ENCODE results near the gene NPAS3. TPM values are rescaled to one million over a fixed set of nuclear protein-coding genes. Genes with fewer than 3 reads are reported as not detected.

The NPAS3 gene
- total RNA-seq, 1 donor from 2014 or later, result 5.2 TPM

GRCh38 chr14:33699300-33699983 lies 760.8 kb downstream of the NPAS3 start:
- no peak for DNase-seq (ENCODE audit: low spot score in 2 of 2, unreplicated experiment in 2 of 2)
- H3K4me3 Mint-ChIP-seq, result no peak overlapping the region
- H3K36me3 Mint-ChIP-seq, result no peaks in the 10 kb centered on the region
- H3K27ac Mint-ChIP-seq, result no peak overlapping the region
- H3K9me3 Mint-ChIP-seq, result no peaks in the 10 kb centered on the region
- no peak for TF ChIP-seq CTCF (IDR thresholded peaks at IDR 0.05; ENCODE audit: unreplicated experiment)
- H3K4me1 Mint-ChIP-seq, result peaks cover 9% of the 10 kb centered on the region
- peaks cover 50% of the 10 kb centered on the region for H3K27me3 Mint-ChIP-seq (ENCODE audit: low read depth)

- no peak overlapping the region for H3K27ac Mint-ChIP-seq
- no peak for DNase-seq (ENCODE audit: low spot score in 2 of 2, unreplicated experiment in 2 of 2)
- H3K9me3 Mint-ChIP-seq, result no peaks in the 10 kb centered on the region
- no peak for TF ChIP-seq CTCF (IDR thresholded peaks at IDR 0.05; ENCODE audit: unreplicated experiment)
- no peaks in the 10 kb centered on the region for H3K36me3 Mint-ChIP-seq
- peaks cover 51% of the 10 kb centered on the region for H3K27me3 Mint-ChIP-seq (ENCODE audit: low read depth)
- no peak overlapping the region for H3K4me3 Mint-ChIP-seq
- peaks cover 9% of the 10 kb centered on the region for H3K4me1 Mint-ChIP-seq
These were observed 761.4 kb downstream of the NPAS3 start for GRCh38 chr14:33700052-33700451.

GRCh38 chr14:33702293-33702692 lies 763.6 kb downstream of the NPAS3 start:
- Mint-ChIP-seq H3K4me3 (no peak overlapping the region), H3K9me3 (no peaks in the 10 kb centered on the region), H3K36me3 (no peaks in the 10 kb centered on the region), H3K27me3 (ENCODE audit: low read depth) (peaks cover 54% of the 10 kb centered on the region), H3K27ac (no peak overlapping the region), H3K4me1 (peaks cover 9% of the 10 kb centered on the region)
- DNase-seq (ENCODE audit: low spot score in 2 of 2, unreplicated experiment in 2 of 2), result no peak
- no peak for TF ChIP-seq CTCF (IDR thresholded peaks at IDR 0.05; ENCODE audit: unreplicated experiment)

GRCh38 chr14:33704481-33704880 lies 765.8 kb downstream of the NPAS3 start:
- no peaks in the 10 kb centered on the region for H3K36me3 Mint-ChIP-seq
- TF ChIP-seq CTCF (IDR thresholded peaks at IDR 0.05; ENCODE audit: unreplicated experiment), result no peak
- peaks cover 61% of the 10 kb centered on the region for H3K27me3 Mint-ChIP-seq (ENCODE audit: low read depth)
- no peak overlapping the region for H3K4me3 Mint-ChIP-seq
- H3K27ac Mint-ChIP-seq, result no peak overlapping the region
- peaks cover 9% of the 10 kb centered on the region for H3K4me1 Mint-ChIP-seq
- no peak for DNase-seq (ENCODE audit: low spot score in 2 of 2, unreplicated experiment in 2 of 2)
- H3K9me3 Mint-ChIP-seq, result no peaks in the 10 kb centered on the region

GRCh38 chr14:33705490-33705889 lies 766.8 kb downstream of the NPAS3 start:
- DNase-seq (ENCODE audit: low spot score in 2 of 2, unreplicated experiment in 2 of 2), result no peak
- H3K9me3 Mint-ChIP-seq, result no peaks in the 10 kb centered on the region
- no peak overlapping the region for H3K27ac Mint-ChIP-seq
- H3K4me3 Mint-ChIP-seq, result no peak overlapping the region
- H3K4me1 Mint-ChIP-seq, result peaks cover 9% of the 10 kb centered on the region
- TF ChIP-seq CTCF (IDR thresholded peaks at IDR 0.05; ENCODE audit: unreplicated experiment), result no peak
- H3K36me3 Mint-ChIP-seq, result no peaks in the 10 kb centered on the region
- peaks cover 56% of the 10 kb centered on the region for H3K27me3 Mint-ChIP-seq (ENCODE audit: low read depth)

Data from mesothelial cell of epicardium (in vitro differentiated cells).